ENCODE data around the gene VMP1.

VMP1 gene

DNA sequence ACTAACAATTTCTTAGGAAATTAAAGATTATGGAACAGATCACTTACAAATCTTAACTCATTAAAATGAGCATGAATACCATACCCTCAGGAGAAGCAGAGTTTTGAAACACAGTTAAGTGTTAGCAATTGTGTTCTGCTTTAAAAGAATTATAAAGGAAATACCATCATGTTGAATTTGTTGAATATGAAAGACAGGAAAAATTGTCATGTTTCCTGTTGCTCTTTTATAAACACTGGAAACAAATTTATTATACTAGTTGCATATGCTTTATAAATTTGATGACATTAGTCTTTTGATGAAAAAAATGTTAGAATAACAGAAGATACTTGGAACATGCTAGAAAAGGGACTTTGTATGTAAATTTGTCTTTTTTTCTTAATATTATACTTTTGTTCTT lies 59.7 kb downstream of the VMP1 start:
- H4K20me1 ChIP-seq (ENCODE audit: low read depth, low read length): no peaks in the 10 kb centered on the region
- no peaks in the 10 kb centered on the region for H3F3A ChIP-seq (ENCODE audit: insufficient read depth)
- no peaks in the 10 kb centered on the region for H3K9me3 ChIP-seq (ENCODE audit: insufficient read depth, low read length)
- H3K9ac ChIP-seq (ENCODE audit: low read length): no peak overlapping the region
- H2AFZ ChIP-seq (ENCODE audit: low read depth, low read length, severe bottlenecking): no peak overlapping the region
- H3K27me3 ChIP-seq (ENCODE audit: low read length): no peaks in the 10 kb centered on the region
- H3K4me3 ChIP-seq (ENCODE audit: insufficient read depth, low read length, poor library complexity, severe bottlenecking): no peak overlapping the region
- H3K4me2 ChIP-seq (ENCODE audit: low read depth, low read length, poor library complexity, severe bottlenecking): no peak overlapping the region
- TF ChIP-seq EZH2phosphoT487 (conservative IDR thresholded peaks at IDR 0.05; ENCODE audit: low read length): no peak
- TF ChIP-seq, protein P1, sequence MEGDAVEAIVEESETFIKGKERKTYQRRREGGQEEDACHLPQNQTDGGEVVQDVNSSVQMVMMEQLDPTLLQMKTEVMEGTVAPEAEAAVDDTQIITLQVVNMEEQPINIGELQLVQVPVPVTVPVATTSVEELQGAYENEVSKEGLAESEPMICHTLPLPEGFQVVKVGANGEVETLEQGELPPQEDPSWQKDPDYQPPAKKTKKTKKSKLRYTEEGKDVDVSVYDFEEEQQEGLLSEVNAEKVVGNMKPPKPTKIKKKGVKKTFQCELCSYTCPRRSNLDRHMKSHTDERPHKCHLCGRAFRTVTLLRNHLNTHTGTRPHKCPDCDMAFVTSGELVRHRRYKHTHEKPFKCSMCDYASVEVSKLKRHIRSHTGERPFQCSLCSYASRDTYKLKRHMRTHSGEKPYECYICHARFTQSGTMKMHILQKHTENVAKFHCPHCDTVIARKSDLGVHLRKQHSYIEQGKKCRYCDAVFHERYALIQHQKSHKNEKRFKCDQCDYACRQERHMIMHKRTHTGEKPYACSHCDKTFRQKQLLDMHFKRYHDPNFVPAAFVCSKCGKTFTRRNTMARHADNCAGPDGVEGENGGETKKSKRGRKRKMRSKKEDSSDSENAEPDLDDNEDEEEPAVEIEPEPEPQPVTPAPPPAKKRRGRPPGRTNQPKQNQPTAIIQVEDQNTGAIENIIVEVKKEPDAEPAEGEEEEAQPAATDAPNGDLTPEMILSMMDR (IDR thresholded peaks at IDR 0.05; ENCODE audit: insufficient read depth, low read length, poor library complexity, severe bottlenecking): no peak
- H3K36me3 ChIP-seq (ENCODE audit: low read length): peaks cover 4% of the 10 kb centered on the region; the same call in 1 of the 2 replicates
- no peak overlapping the region for H3K27ac ChIP-seq (ENCODE audit: low read depth, low read length)
- 0 out of 2 replicates have a peak, but pooled peaks cover 5% of the 10 kb centered on the region for H3K79me2 ChIP-seq (ENCODE audit: insufficient read depth, low read length)
- no peaks in the 10 kb centered on the region for H3K9me2 ChIP-seq (replicated peaks; ENCODE audit: insufficient read depth, low read length)

DNA sequence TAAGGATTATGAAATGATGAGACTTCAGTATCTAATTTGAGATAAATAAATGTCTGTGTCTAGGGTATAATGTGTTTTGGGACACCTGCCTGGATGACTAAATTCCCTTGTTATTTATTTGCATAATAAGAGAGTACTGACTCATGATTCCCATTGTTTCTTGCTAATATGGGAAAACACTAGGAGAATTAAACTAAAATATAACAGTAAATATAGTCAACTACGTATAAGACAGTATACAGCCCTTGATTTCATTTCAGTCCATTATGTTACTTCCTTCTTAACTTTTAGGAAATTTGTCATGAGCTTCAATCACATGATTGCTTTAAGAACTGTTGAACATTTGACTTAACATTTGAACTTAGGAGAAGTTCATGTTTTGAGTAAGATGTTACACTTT lies 62.4 kb downstream of the VMP1 start:
- H3K4me2 ChIP-seq (ENCODE audit: low read depth, low read length, poor library complexity, severe bottlenecking): no peak overlapping the region
- H3K36me3 ChIP-seq (ENCODE audit: low read length): peaks cover 4% of the 10 kb centered on the region; the same call in 1 of the 2 replicates
- H3K9ac ChIP-seq (ENCODE audit: low read length): no peak overlapping the region
- H3K4me3 ChIP-seq (ENCODE audit: insufficient read depth, low read length, poor library complexity, severe bottlenecking): no peak overlapping the region
- H2AFZ ChIP-seq (ENCODE audit: low read depth, low read length, severe bottlenecking): no peak overlapping the region
- H3F3A ChIP-seq (ENCODE audit: insufficient read depth): no peaks in the 10 kb centered on the region
- no peaks in the 10 kb centered on the region for H3K9me3 ChIP-seq (ENCODE audit: insufficient read depth, low read length)
- no peaks in the 10 kb centered on the region for H3K9me2 ChIP-seq (replicated peaks; ENCODE audit: insufficient read depth, low read length)
- no peak overlapping the region for H3K27ac ChIP-seq (ENCODE audit: low read depth, low read length)
- H3K79me2 ChIP-seq (ENCODE audit: insufficient read depth, low read length): 0 out of 2 replicates have a peak, but pooled peaks cover 5% of the 10 kb centered on the region
- TF ChIP-seq, protein P1 (IDR thresholded peaks at IDR 0.05; ENCODE audit: insufficient read depth, low read length, poor library complexity, severe bottlenecking): no peak
- TF ChIP-seq EZH2phosphoT487 (conservative IDR thresholded peaks at IDR 0.05; ENCODE audit: low read length): no peak
- no peaks in the 10 kb centered on the region for H3K27me3 ChIP-seq (ENCODE audit: low read length)
- H4K20me1 ChIP-seq (ENCODE audit: low read depth, low read length): no peaks in the 10 kb centered on the region

DNA sequence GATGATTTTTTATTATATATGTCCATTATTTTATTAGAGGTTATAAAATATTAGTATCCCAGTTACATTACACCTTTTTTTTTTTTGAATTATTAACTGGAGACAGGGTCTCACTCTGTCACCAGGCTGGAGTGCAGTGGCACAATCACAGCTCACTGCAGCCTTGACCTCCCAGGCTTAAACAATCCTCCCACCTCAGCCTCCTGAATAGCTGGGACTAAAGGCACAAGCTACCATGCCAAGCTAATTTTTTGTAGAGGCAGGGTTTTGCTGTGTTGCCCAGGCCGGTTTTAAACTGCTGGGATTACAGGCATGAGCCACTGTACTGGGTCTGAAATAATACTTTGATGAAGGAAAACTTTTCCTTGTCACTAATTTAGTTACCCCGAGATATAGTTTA lies 63.6 kb downstream of the VMP1 start:
- TF ChIP-seq, protein P1 (IDR thresholded peaks at IDR 0.05; ENCODE audit: insufficient read depth, low read length, poor library complexity, severe bottlenecking): no peak
- no peak for TF ChIP-seq EZH2phosphoT487 (conservative IDR thresholded peaks at IDR 0.05; ENCODE audit: low read length)
- Histone ChIP-seq H2AFZ (ENCODE audit: low read depth, low read length, severe bottlenecking) (no peak overlapping the region), H3K27me3 (ENCODE audit: low read length) (no peaks in the 10 kb centered on the region), H4K20me1 (ENCODE audit: low read depth, low read length) (no peaks in the 10 kb centered on the region), H3K27ac (ENCODE audit: low read depth, low read length) (no peak overlapping the region), H3K4me2 (ENCODE audit: low read depth, low read length, poor library complexity, severe bottlenecking) (no peak overlapping the region), H3K9me3 (ENCODE audit: insufficient read depth, low read length) (no peaks in the 10 kb centered on the region), H3K79me2 (ENCODE audit: insufficient read depth, low read length) (0 out of 2 replicates have a peak, but pooled peaks cover 5% of the 10 kb centered on the region), H3K4me3 (ENCODE audit: insufficient read depth, low read length, poor library complexity, severe bottlenecking) (no peak overlapping the region), H3K9ac (ENCODE audit: low read length) (no peak overlapping the region), H3F3A (ENCODE audit: insufficient read depth) (no peaks in the 10 kb centered on the region), H3K36me3 (ENCODE audit: low read length) (peaks cover 11% of the 10 kb centered on the region), H3K9me2 (replicated peaks; ENCODE audit: insufficient read depth, low read length) (no peaks in the 10 kb centered on the region)
